Stimulated activated CD4-positive, alpha-beta T cell treated with anti-CD3 and anti-CD28 coated beads, Interleukin-1b, Interleukin-23, amount 100 ng/mL, for 1 hour (primary cell): ENCODE data around the gene PRKAR1A.

Experiments
- DNase-seq, 2 donors: peaks; one replicate each; pipeline ENCODE4 v3.0.0-alpha.2; 2020; ENCODE audit warnings: low read depth in 2 of 2

The PRKAR1A gene

GRCh38 chr17:68599552-68600066, 87.4 kb downstream of the PRKAR1A start:
- DNase-seq: no peak

- no peak for DNase-seq
Measured at GRCh38 chr17:68600067-68600930, 88.1 kb downstream of the PRKAR1A start.
